H1 (cell line): Measurements from ENCODE around the gene CENATAC. TPM values are rescaled to one million over a fixed set of nuclear protein-coding genes. Genes with fewer than 3 reads are reported as not detected.
"Not testable (repeated sequence)": the region's sequence is repeated elsewhere in the genome, so short reads cannot be mapped to it uniquely, and the experiment has no call there.

Source experiments
- CTCF ChIA-PET: fragments of 300-600 bp; sonication (Branson Sonifier 250); formaldehyde crosslinking; loops from one replicate; lab custom pipeline; 2021; ENCODE audit not compliant: partially characterized antibody; lab: Charles Lee
- POLR2A ChIA-PET: fragments of 300-600 bp; sonication (Branson Sonifier 250); formaldehyde crosslinking; loops from one replicate; lab custom pipeline; 2021; ENCODE audit warnings: inconsistent platforms; ENCODE audit not compliant: partially characterized antibody; lab: Charles Lee
- DNase-seq, 2 experiments: peaks; one replicate each; pipeline versions ENCODE4 v3.0.0 to v3.0.0-alpha.2; 2010 to 2022; ENCODE audit warnings: low spot score in 2 of 2, low read depth in 1 of 2, mixed read lengths in 1 of 2
- FAIRE-seq: peaks from 2 replicates; lab custom pipeline; 2011; peaks lifted over from hg19 to GRCh38; lab: Jason Lieb, UNC
- H2AFZ ChIP-seq: 2 replicates; pipeline ENCODE4 v1.8.1; 2012; ENCODE audit warnings: low read length, inconsistent platforms
- H2AK5ac ChIP-seq: 2 replicates; pipeline ENCODE4 v1.6.1; 2013; ENCODE audit warnings: low read depth, low read length
- H2BK120ac ChIP-seq: replicated peaks from 2 replicates; pipeline ENCODE3; 2013; ENCODE audit warnings: low read depth, low read length, inconsistent platforms
- H2BK12ac ChIP-seq: 2 replicates; pipeline ENCODE4 v1.6.1; 2013; ENCODE audit warnings: low read depth, low read length
- H2BK15ac ChIP-seq: 2 replicates; pipeline ENCODE4 v1.6.1; 2013; ENCODE audit warnings: low read length
- H2BK20ac ChIP-seq: 2 replicates; pipeline ENCODE4 v1.6.1; 2013; ENCODE audit warnings: low read length
- H2BK5ac ChIP-seq: 2 replicates; pipeline ENCODE4 v1.6.1; 2013; ENCODE audit warnings: low read depth, low read length
- H3K14ac ChIP-seq: 2 replicates; pipeline ENCODE4 v1.6.1; 2013; ENCODE audit warnings: inconsistent platforms; ENCODE audit not compliant: insufficient read length
- H3K18ac ChIP-seq: 2 replicates; pipeline ENCODE4 v1.6.1; 2013; ENCODE audit warnings: low read length; ENCODE audit errors: extremely low read depth
- H3K23ac ChIP-seq: 2 replicates; pipeline ENCODE4 v1.6.1; 2013; ENCODE audit warnings: inconsistent platforms; ENCODE audit not compliant: insufficient read length
- H3K23me2 ChIP-seq: 2 replicates; pipeline ENCODE4 v1.6.1; 2013; ENCODE audit warnings: low read depth, low read length
- H3K27ac ChIP-seq: 2 replicates; pipeline ENCODE4 v1.6.1; 2011; ENCODE audit warnings: low read depth, low read length, inconsistent platforms
- H3K27me3 ChIP-seq, 4 experiments: replicated peaks in 1 of 4; 1 replicate in 1 of 4; 2 replicates in 3 of 4; pipeline versions ENCODE4 v1.6.1 to v1.8.1; 2011 to 2013; ENCODE audit warnings: low read length in 3 of 4, mild to moderate bottlenecking in 3 of 4, inconsistent platforms in 2 of 4, mixed read lengths in 2 of 4, moderate library complexity in 1 of 4; ENCODE audit not compliant: control insufficient read depth in 3 of 4, insufficient read depth in 3 of 4; ENCODE audit errors: extremely low read depth in 1 of 4
- H3K36me3 ChIP-seq, 4 experiments: 2 replicates each; pipeline versions ENCODE4 v1.6.1 to v1.8.1; 2011 to 2013; ENCODE audit warnings: mild to moderate bottlenecking in 4 of 4, low read length in 3 of 4, moderate library complexity in 2 of 4, control low read depth in 1 of 4, inconsistent platforms in 1 of 4; ENCODE audit not compliant: insufficient read depth in 4 of 4, control insufficient read depth in 2 of 4
- H3K4ac ChIP-seq: replicated peaks from 2 replicates; pipeline ENCODE3; 2013; ENCODE audit warnings: low read length, low read depth, mixed read lengths, inconsistent platforms; ENCODE audit not compliant: insufficient read length
- H3K4me1 ChIP-seq, 4 experiments: replicated peaks in 1 of 4; 1 replicate in 1 of 4; 2 replicates in 3 of 4; pipeline versions ENCODE4 v1.6.1 to v1.8.1; 2011 to 2013; ENCODE audit warnings: low read length in 3 of 4, inconsistent platforms in 2 of 4, mixed read lengths in 1 of 4; ENCODE audit not compliant: insufficient read depth in 4 of 4, control insufficient read depth in 3 of 4
- H3K4me2 ChIP-seq, 2 experiments: 2 replicates each; pipeline versions ENCODE4 v1.6.1 to v1.8.1; 2011 to 2013; ENCODE audit warnings: low read depth in 2 of 2, low read length in 2 of 2, control low read depth in 1 of 2, inconsistent platforms in 1 of 2, mild to moderate bottlenecking in 1 of 2; ENCODE audit not compliant: insufficient read depth in 1 of 2
- H3K4me3 ChIP-seq, 4 experiments: fragments of 200-600, 300-600 bp in 1 of 4; sonication (generic), shearing (Covaris generic), sonication (Bioruptor Twin) in 1 of 4; 2 replicates each; pipeline versions ENCODE4 v1.5.1 to v1.8.1; 2011 to 2016; ENCODE audit warnings: low read length in 4 of 4, low read depth in 3 of 4, control low read depth in 2 of 4, inconsistent platforms in 2 of 4, mild to moderate bottlenecking in 2 of 4, mixed read lengths in 1 of 4, moderate library complexity in 1 of 4; ENCODE audit not compliant: insufficient read depth in 2 of 4; ENCODE audit errors: extremely low read depth in 1 of 4
- H3K56ac ChIP-seq: replicated peaks from 2 replicates; pipeline ENCODE3; 2013; ENCODE audit warnings: low read depth, mild to moderate bottlenecking, mixed read lengths, low read length, inconsistent platforms; ENCODE audit not compliant: insufficient read length
- H3K79me1 ChIP-seq: 2 replicates; pipeline ENCODE4 v1.6.1; 2013; ENCODE audit warnings: low read depth, low read length, control low read depth
- H3K79me2 ChIP-seq, 2 experiments: 2 replicates each; pipeline versions ENCODE4 v1.6.1 to v1.8.1; 2012 to 2013; ENCODE audit warnings: low read length in 2 of 2, mild to moderate bottlenecking in 2 of 2, inconsistent platforms in 1 of 2; ENCODE audit not compliant: insufficient read depth in 2 of 2, control insufficient read depth in 1 of 2
- H3K9ac ChIP-seq, 4 experiments: replicated peaks in 1 of 4; 1 replicate in 1 of 4; 2 replicates in 3 of 4; pipeline versions ENCODE4 v1.6.1 to v1.8.1; 2011 to 2013; ENCODE audit warnings: low read depth in 3 of 4, low read length in 3 of 4, control low read depth in 2 of 4, mild to moderate bottlenecking in 2 of 4, moderate library complexity in 2 of 4, inconsistent platforms in 1 of 4; ENCODE audit errors: extremely low read depth in 1 of 4
- H3K9me3 ChIP-seq, 2 experiments: 2 replicates each; pipeline versions ENCODE4 v1.6.1 to v1.8.1; 2012 to 2013; ENCODE audit warnings: mild to moderate bottlenecking in 2 of 2, moderate library complexity in 2 of 2, control low read depth in 1 of 2, inconsistent platforms in 1 of 2, low read depth in 1 of 2, low read length in 1 of 2, mixed read lengths in 1 of 2; ENCODE audit not compliant: insufficient read depth in 2 of 2
- H4K20me1 ChIP-seq, 2 experiments: replicated peaks in 1 of 2; 2 replicates each; pipeline versions ENCODE3 to v1.8.1; 2011 to 2013; ENCODE audit warnings: inconsistent platforms in 2 of 2, low read length in 2 of 2, mild to moderate bottlenecking in 1 of 2; ENCODE audit not compliant: insufficient read depth in 2 of 2, control insufficient read depth in 1 of 2
- H4K5ac ChIP-seq: 2 replicates; pipeline ENCODE4 v1.6.1; 2013; ENCODE audit warnings: low read length, low read depth, mixed read lengths, inconsistent platforms; ENCODE audit not compliant: insufficient read length
- H4K8ac ChIP-seq: 2 replicates; pipeline ENCODE4 v1.8.0; 2013; ENCODE audit warnings: mild to moderate bottlenecking, moderate library complexity, low read length, inconsistent platforms; ENCODE audit not compliant: insufficient read depth; ENCODE audit errors: extremely low read depth
- H4K91ac ChIP-seq: replicated peaks from 2 replicates; pipeline ENCODE3; 2013; ENCODE audit warnings: low read length, mixed read lengths, inconsistent platforms; ENCODE audit not compliant: insufficient read length
- WGBS, 2 experiments: shearing (Covaris generic) in 1 of 2; methylation state at CpG; one replicate each; pipeline versions ENCODE4 v1.1.6 to v1.1.7; 2013 to 2015; ENCODE audit warnings: low lambda C conversion rate in 2 of 2, mixed read lengths in 2 of 2, inconsistent platforms in 1 of 2, low coverage in 1 of 2, missing lambda C conversion rate in 1 of 2; ENCODE audit not compliant: insufficient replicate concordance in 2 of 2, insufficient coverage in 1 of 2, insufficient read length in 1 of 2; ENCODE audit errors: extremely low coverage in 1 of 2, missing lambda C conversion rate in 1 of 2; 5-methylcytosine and 5-hydroxymethylcytosine counted together
- polyA plus RNA-seq, 7 experiments: library from polyadenylated mRNA; depleted of rRNA in 3 of 7; stranded (reverse) in 5 of 7; unstranded in 2 of 7; fragments of >200 nt in 5 of 7; fragments of 200-250 nt in 2 of 7; gene quantifications; 1 replicate in 5 of 7; 2 replicates in 1 of 7; 4 replicates in 1 of 7; pipeline versions ENCODE4 v1.2.1 to v1.2.3, GENCODE V29; 2011 to 2013; ENCODE audit warnings: missing spikeins in 2 of 7, mixed read lengths in 2 of 7
- total RNA-seq: library from RNA; stranded (reverse); fragmentation: NEBNext Ultra II Directional; extraction: Animal tissue kit (Norgen Biotek cat#: 25700); gene quantifications from 2 replicates; pipeline ENCODE4 v1.2.1, GENCODE V29; 2021

The CENATAC gene
- total and polyA plus RNA-seq, 2 of the 8 experiments (the other 6 are each of a cell fraction or from before 2014, with no cell fraction given): 22.7 to 36.4 TPM

- H3K79me1 ChIP-seq: peaks cover 11% of the 10 kb centered on the region
- H3K4ac ChIP-seq, FAIRE-seq, H3K27ac ChIP-seq, H4K20me1 ChIP-seq, H4K8ac ChIP-seq, DNase-seq, H4K5ac ChIP-seq, H2BK5ac ChIP-seq, H3K23ac ChIP-seq, CTCF ChIA-PET, H2AK5ac ChIP-seq, H2BK20ac ChIP-seq, H3K23me2 ChIP-seq, H3K9ac ChIP-seq, H3K9me3 ChIP-seq, H3K4me2 ChIP-seq, H3K18ac ChIP-seq, H3K4me1 ChIP-seq, H2AFZ ChIP-seq, H3K14ac ChIP-seq, H4K91ac ChIP-seq, H2BK120ac ChIP-seq, H3K56ac ChIP-seq, H3K27me3 ChIP-seq, H2BK12ac ChIP-seq, H3K4me3 ChIP-seq, H2BK15ac ChIP-seq: not testable (repeated sequence)
- peaks cover 8 to 21% of the 10 kb centered on the region in 2 experiments; a peak in 3 of 4 replicates for H3K79me2 ChIP-seq
- no CpG with 5 or more reads among the region's 35 CpGs for WGBS, 2 experiments
- H3K36me3 ChIP-seq: peaks cover 8 to 15% (median 12%) of the 10 kb centered on the region in 4 experiments
- POLR2A ChIA-PET: interaction anchor here (1.0 to 5.1 kb wide), 4 partner anchors 30 to 43 kb away, joined by 3 to 56 read pairs (median 12); partner anchors contain the start of gene DPAGT1
These were observed 61.2 kb downstream of the CENATAC start for GRCh38 chr11:119059128-119059527.
